PC-3 (cell line): ENCODE data around the gene TRPC1.

ENCODE experiments used
- CTCF ChIP-seq: fragments of 300-600 bp; sonication (generic); conservative IDR thresholded peaks from 2 replicates; pipeline ENCODE4 v1.5.1; 2017; ENCODE audit warnings: antibody characterized with exemption, low read depth, mild to moderate bottlenecking, low read length
- EZH2 ChIP-seq: fragments of 300-600 bp; sonication (generic); IDR thresholded peaks from one replicate; pipeline ENCODE4 v1.6.1; 2017; ENCODE audit warnings: antibody characterized with exemption, mild to moderate bottlenecking, low read length; ENCODE audit not compliant: unreplicated experiment

DNA sequence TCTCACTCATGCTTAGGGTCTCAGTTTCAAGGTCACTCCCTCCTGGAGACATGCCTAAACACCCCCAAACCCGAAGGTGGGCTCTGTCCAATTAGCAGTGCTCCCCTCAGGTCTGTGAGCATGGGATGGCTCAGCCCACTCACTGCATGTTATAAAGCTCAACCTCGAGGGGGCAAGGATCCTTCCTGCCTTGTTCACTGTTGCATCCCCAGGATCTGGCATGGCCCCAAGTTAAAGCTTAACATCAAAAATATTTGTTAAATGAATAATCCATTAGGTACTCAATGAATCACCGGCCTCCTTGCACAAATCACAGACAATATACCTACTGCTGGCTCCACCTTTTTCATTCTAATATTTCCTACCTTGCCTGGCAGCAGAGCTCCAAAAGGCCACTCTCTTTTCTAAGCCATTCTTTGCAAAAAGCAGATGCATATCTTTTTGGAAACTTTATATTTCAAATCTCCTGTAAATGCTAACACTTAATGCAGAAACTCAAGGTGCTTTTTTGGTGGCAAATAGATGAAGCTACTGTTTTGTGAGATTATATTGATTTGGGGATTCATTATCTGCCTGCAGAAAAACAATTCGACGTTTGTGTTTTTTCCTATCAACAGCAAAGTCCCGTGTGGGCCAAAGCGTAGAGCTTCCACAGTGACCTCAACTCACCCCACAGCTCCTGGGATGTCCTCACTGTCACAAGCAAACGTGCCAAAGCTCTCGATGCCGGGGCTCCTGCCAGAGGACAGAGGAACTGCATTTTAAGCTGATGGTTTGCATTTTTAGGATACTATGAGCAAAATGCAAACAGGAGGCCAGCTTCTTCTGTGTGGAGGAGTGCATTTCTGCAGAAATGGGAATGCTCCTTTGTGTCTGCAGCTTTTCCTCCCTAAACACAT is 129.7 kb downstream of the TRPC1 start:
- TF ChIP-seq CTCF (no peak), EZH2 (no peak)
